HepG2 (cell line): ENCODE data around the gene ST13. TPM values are rescaled to one million over a fixed set of nuclear protein-coding genes. Genes with fewer than 3 reads are reported as not detected.
A peak's percentile ranks its signal among the peaks of the same experiment; 100 is the strongest.

Experiments
- ATAC-seq: fragments of 200-7000 bp; cut with Tn5 transposase; 3 replicates; pipeline ENCODE4 v1.9.1; 2020; ENCODE audit warnings: mild to moderate bottlenecking, moderate library complexity
- BruUV-seq: library from RNA; stranded (reverse); fragments of 400-500 nt; replicated peaks from 2 replicates; lab custom pipeline; 2021; lab: Mats Ljungman, UMichigan
- CTCF ChIA-PET: fragments of 300-600 bp; formaldehyde crosslinking; extraction: SDS; loops from one replicate; lab custom pipeline; 2021; ENCODE audit warnings: low total read pairs, inconsistent platforms, low intra/inter-chr PET ratio; lab: Yijun Ruan, JAX
- POLR2A ChIA-PET: fragments of 350-600 bp; sonication (Branson Sonifier 250); formaldehyde crosslinking; loops from one replicate; lab custom pipeline; 2020; ENCODE audit warnings: antibody characterized with exemption, inconsistent platforms; lab: Yijun Ruan, JAX
- DNase-seq: peaks from one replicate; pipeline ENCODE4 v3.0.0-alpha.2; 2015; ENCODE audit warnings: low spot score
- FAIRE-seq: peaks from 3 replicates; lab custom pipeline; 2011; peaks lifted over from hg19 to GRCh38; lab: Jason Lieb, UNC
- H2AFZ ChIP-seq: one replicate; pipeline ENCODE4 v1.6.1; 2011; ENCODE audit warnings: low read length, inconsistent platforms
- H3K27ac ChIP-seq: fragments of 300-600 bp; 3 replicates; pipeline ENCODE4 v1.8.0; 2011; ENCODE audit warnings: mixed run types, mild to moderate bottlenecking, mixed read lengths, low read length, inconsistent platforms; ENCODE audit not compliant: insufficient read depth; ENCODE audit errors: extremely low read length
- H3K27me3 ChIP-seq, 2 experiments: fragments of 200-600 bp in 1 of 2; 2 replicates in 1 of 2; 3 replicates in 1 of 2; pipeline versions ENCODE4 v1.6.0 to v1.8.0; 2011; ENCODE audit warnings: low read length in 2 of 2, mild to moderate bottlenecking in 2 of 2, moderate library complexity in 2 of 2, inconsistent platforms in 1 of 2; ENCODE audit not compliant: insufficient read depth in 2 of 2, control insufficient read depth in 1 of 2
- H3K36me3 ChIP-seq, 2 experiments: fragments of 200-600 bp in 1 of 2; replicated peaks in 1 of 2; 2 replicates in 1 of 2; 3 replicates in 1 of 2; pipeline versions ENCODE4 v1.5.1 to v1.8.0; 2011; ENCODE audit warnings: low read length in 2 of 2, inconsistent platforms in 1 of 2; ENCODE audit not compliant: insufficient read depth in 2 of 2, control insufficient read depth in 1 of 2
- H3K4me1 ChIP-seq: 2 replicates; pipeline ENCODE4 v1.5.1; 2012; ENCODE audit warnings: low read length, inconsistent platforms; ENCODE audit not compliant: insufficient read depth
- H3K4me2 ChIP-seq: 2 replicates; pipeline ENCODE4 v1.6.0; 2011; ENCODE audit warnings: low read depth, low read length, inconsistent platforms
- H3K4me3 ChIP-seq, 3 experiments: fragments of 200-600 bp in 1 of 3; sonication (generic), shearing (Covaris generic) in 1 of 3; replicated peaks in 1 of 3; 2 replicates each; pipeline ENCODE4 v1.5.1; 2011 to 2016; ENCODE audit warnings: low read length in 3 of 3, inconsistent platforms in 2 of 3, low read depth in 2 of 3, mild to moderate bottlenecking in 2 of 3, control low read depth in 1 of 3, mixed read lengths in 1 of 3; ENCODE audit not compliant: insufficient read depth in 1 of 3
- H3K79me2 ChIP-seq: one replicate; pipeline ENCODE4 v1.6.1; 2011; ENCODE audit warnings: low read length, inconsistent platforms; ENCODE audit not compliant: insufficient read depth
- H3K9ac ChIP-seq: 2 replicates; pipeline ENCODE4 v1.6.0; 2011; ENCODE audit warnings: mild to moderate bottlenecking, low read depth, low read length, inconsistent platforms; ENCODE audit not compliant: insufficient read depth
- H3K9me3 ChIP-seq: 2 replicates; pipeline ENCODE4 v1.5.1; 2012; ENCODE audit warnings: mild to moderate bottlenecking, low read length
- H4K20me1 ChIP-seq: 2 replicates; pipeline ENCODE4 v1.6.0; 2011; ENCODE audit warnings: inconsistent platforms, mild to moderate bottlenecking, low read length, moderate library complexity; ENCODE audit not compliant: insufficient read depth
- MAFF ChIP-seq: IDR thresholded peaks from 2 replicates; pipeline ENCODE4 v1.6.1; 2011; ENCODE audit warnings: low read depth, low read length, improper control_type of control experiment
- MAFK ChIP-seq, 2 experiments: IDR thresholded peaks in 1 of 2; conservative IDR thresholded peaks in 1 of 2; 2 replicates each; pipeline ENCODE4 v1.6.1; 2011; ENCODE audit warnings: improper control_type of control experiment in 2 of 2, low read length in 2 of 2
- TBP ChIP-seq: sonication (generic); formaldehyde crosslinking; IDR thresholded peaks from 2 replicates; pipeline ENCODE4 v1.5.0; 2020; ENCODE audit warnings: missing genetic modification reagents
- TCF12 ChIP-seq, 2 experiments: fragments of 450-650 bp in 1 of 2; sonication (generic) in 1 of 2; formaldehyde crosslinking in 1 of 2; IDR thresholded peaks; 2 replicates each; pipeline versions ENCODE4 v1.6.1 to v1.8.0; 2017 to 2022; ENCODE audit warnings: antibody characterized with exemption in 1 of 2, mild to moderate bottlenecking in 1 of 2, missing genetic modification reagents in 1 of 2, moderate library complexity in 1 of 2
- YEATS4 ChIP-seq: sonication (generic); formaldehyde crosslinking; IDR thresholded peaks from 2 replicates; pipeline ENCODE4 v1.4.0; 2020; ENCODE audit warnings: missing genetic modification reagents, borderline replicate concordance
- ZNF33B ChIP-seq: sonication (generic); formaldehyde crosslinking; IDR thresholded peaks from 2 replicates; pipeline ENCODE4 v1.5.1; 2020; ENCODE audit warnings: mild to moderate bottlenecking, missing genetic modification reagents
- ZNF598 ChIP-seq: sonication (generic); formaldehyde crosslinking; IDR thresholded peaks from 2 replicates; pipeline ENCODE4 v1.5.1; 2020; ENCODE audit warnings: mild to moderate bottlenecking, missing genetic modification reagents, borderline replicate concordance
- ZNF83 ChIP-seq: sonication (generic); formaldehyde crosslinking; IDR thresholded peaks from 2 replicates; pipeline ENCODE4 v1.4.0; 2020; ENCODE audit warnings: missing genetic modification reagents, mild to moderate bottlenecking, borderline replicate concordance
- WGBS: methylation state at CpG from one replicate; pipeline ENCODE4 v1.1.6; 2017; ENCODE audit warnings: low lambda C conversion rate; 5-methylcytosine and 5-hydroxymethylcytosine counted together
- in situ Hi-C: cut with HindIII; loops from 2 replicates; pipeline ENCODE4 v1.10.0; 2017; ENCODE audit warnings: low pct_unique_long_range_greater_than_20kb; ENCODE audit not compliant: extremely low pct_ligation_motif_present
- intact Hi-C: fragments of 100-400 bp; cut with micrococcal nuclease; formaldehyde crosslinking; loops from one replicate; pipeline ENCODE4 v1.10.0; 2022; ENCODE audit not compliant: unreplicated experiment
- polyA plus RNA-seq, 8 experiments: library from polyadenylated mRNA; depleted of rRNA in 3 of 8; stranded (reverse) in 7 of 8; unstranded in 1 of 8; fragments of >200 nt; fragmentation: Illumina TruSeq in 4 of 8; extraction: Trizol in 4 of 8; gene quantifications; 2 replicates each; pipeline versions ENCODE4 v1.2.1 to v1.2.3, GENCODE V29; 2011 to 2016; ENCODE audit warnings: low read depth in 4 of 8, missing spikeins in 1 of 8, mixed read lengths in 1 of 8; ENCODE audit not compliant: insufficient read depth in 1 of 8
- total RNA-seq, 5 experiments: library from RNA; depleted of rRNA; stranded (reverse); fragments of >200 nt; fragmentation: Illumina TruSeq; extraction: Trizol; gene quantifications; 2 replicates each; pipeline ENCODE4 v1.2.3, GENCODE V29; 2016; ENCODE audit warnings: low read depth in 1 of 5
- TF ChIP-seq, protein P1 (sequence below): sonication (generic); formaldehyde crosslinking; IDR thresholded peaks from 2 replicates; pipeline ENCODE4 v1.9.0; 2021; ENCODE audit warnings: missing genetic modification reagents, borderline replicate concordance

ST13 gene
- total and polyA plus RNA-seq, 2 of the 13 experiments (the other 11 are each of a cell fraction or from before 2014, with no cell fraction given): 110 to 274 TPM

DNA sequence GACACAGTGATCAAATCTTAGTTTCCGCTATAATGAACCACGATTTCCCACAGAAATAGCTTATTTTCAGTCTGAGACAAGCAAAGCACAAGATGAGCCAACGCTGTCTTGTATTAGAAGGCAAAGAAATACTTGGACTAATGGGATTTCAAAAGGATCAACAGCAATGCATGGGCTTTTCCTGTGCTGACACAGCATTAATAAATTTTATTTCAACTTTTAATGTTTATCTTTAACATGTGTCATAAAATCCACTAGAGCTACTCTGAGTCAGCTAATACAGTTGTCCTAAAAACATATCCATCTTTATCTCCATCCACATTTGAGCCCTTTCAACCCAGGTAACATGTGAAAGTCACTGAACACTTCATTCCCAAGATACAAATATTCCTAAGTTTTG lies 21.8 kb downstream of the ST13 start:
- Histone ChIP-seq H3K79me2 (peaks cover 4% of the 10 kb centered on the region), H3K4me2 (no peak overlapping the region), H3K27ac (no peak overlapping the region), H3K27me3 (no peaks in the 10 kb centered on the region), H3K9ac (no peak overlapping the region), H3K4me1 (peaks cover 15% of the 10 kb centered on the region), H3K4me3 (no peak overlapping the region), H3K36me3 (peaks cover 14 to 77% of the 10 kb centered on the region in 2 experiments), H3K9me3 (no peaks in the 10 kb centered on the region)
- intact Hi-C loops: no loop called here
- ChIA-PET POLR2A (no interaction called here), CTCF (no interaction called here)
- in situ Hi-C loops: no loop called here
- WGBS: 99% methylated on average over 3 of the region's 3 CpGs
- TF ChIP-seq ZNF598 (CRISPR knock-in tag) (no peak), ZNF83 (CRISPR knock-in tag) (no peak), ZNF33B (CRISPR knock-in tag) (no peak), TBP (CRISPR knock-in tag) (no peak), TCF12 (IDR thresholded peaks at IDR 0.05) (no peak), TCF12 (CRISPR knock-in tag; IDR thresholded peaks at IDR 0.05) (no peak), MAFK (conservative IDR thresholded peaks at IDR 0.05 in 1 of 2, IDR thresholded peaks at IDR 0.05 in 1 of 2; ENCODE audit: low read length in 2 of 2) (peak; percentile 75 to 86), YEATS4 (CRISPR knock-in tag) (no peak), MAFF (peak; percentile 76)
- TF ChIP-seq, protein P1, sequence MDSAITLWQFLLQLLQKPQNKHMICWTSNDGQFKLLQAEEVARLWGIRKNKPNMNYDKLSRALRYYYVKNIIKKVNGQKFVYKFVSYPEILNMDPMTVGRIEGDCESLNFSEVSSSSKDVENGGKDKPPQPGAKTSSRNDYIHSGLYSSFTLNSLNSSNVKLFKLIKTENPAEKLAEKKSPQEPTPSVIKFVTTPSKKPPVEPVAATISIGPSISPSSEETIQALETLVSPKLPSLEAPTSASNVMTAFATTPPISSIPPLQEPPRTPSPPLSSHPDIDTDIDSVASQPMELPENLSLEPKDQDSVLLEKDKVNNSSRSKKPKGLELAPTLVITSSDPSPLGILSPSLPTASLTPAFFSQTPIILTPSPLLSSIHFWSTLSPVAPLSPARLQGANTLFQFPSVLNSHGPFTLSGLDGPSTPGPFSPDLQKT (CRISPR knock-in tag): no peak
- TF ChIP-seq, all 625 proteins: peak for 2
- no peak for ATAC-seq
- DNase-seq: no peak
- no TSS peak for BruUV-seq
- no peaks in the 10 kb centered on the region for H4K20me1 ChIP-seq
- no peak overlapping the region for H2AFZ ChIP-seq
- FAIRE-seq: no peak
